Mesothelial cell of epicardium (in vitro differentiated cells): Measurements from ENCODE around the gene SDHAF2. TPM values are rescaled to one million over a fixed set of nuclear protein-coding genes. Genes with fewer than 3 reads are reported as not detected.
"Not testable (repeated sequence)": the region's sequence is repeated elsewhere in the genome, so short reads cannot be mapped to it uniquely, and the experiment has no call there.

ENCODE experiments used
- DNase-seq, 2 experiments: peaks; one replicate each; pipeline ENCODE4 v3.0.0; 2021; ENCODE audit warnings: low spot score in 2 of 2; ENCODE audit not compliant: unreplicated experiment in 2 of 2
- H3K27ac Mint-ChIP-seq: 2 replicates; pipeline ENCODE4 v1.8.0; 2021; ENCODE audit warnings: mixed read lengths
- H3K27me3 Mint-ChIP-seq: 2 replicates; pipeline ENCODE4 v1.8.0; 2021; ENCODE audit warnings: low read depth, mixed read lengths
- H3K36me3 Mint-ChIP-seq: 2 replicates; pipeline ENCODE4 v1.8.0; 2021; ENCODE audit warnings: mixed read lengths
- H3K4me1 Mint-ChIP-seq: 2 replicates; pipeline ENCODE4 v1.8.0; 2021; ENCODE audit warnings: mixed read lengths
- H3K4me3 Mint-ChIP-seq: 2 replicates; pipeline ENCODE4 v1.8.0; 2021; ENCODE audit warnings: mild to moderate bottlenecking, moderate library complexity, mixed read lengths
- H3K9me3 Mint-ChIP-seq: 2 replicates; pipeline ENCODE4 v1.8.0; 2021; ENCODE audit warnings: mixed read lengths
- CTCF ChIP-seq: fragments of 200-600 bp; sonication (generic); IDR thresholded peaks from one replicate; pipeline ENCODE4 v1.5.0; 2021; ENCODE audit warnings: antibody characterized with exemption; ENCODE audit not compliant: unreplicated experiment
- total RNA-seq: library from RNA; stranded (reverse); gene quantifications from 3 replicates; pipeline ENCODE4 v1.2.1, GENCODE V29; 2021

The SDHAF2 gene
- total RNA-seq, 1 donor from 2014 or later = 36.1 TPM

DNA sequence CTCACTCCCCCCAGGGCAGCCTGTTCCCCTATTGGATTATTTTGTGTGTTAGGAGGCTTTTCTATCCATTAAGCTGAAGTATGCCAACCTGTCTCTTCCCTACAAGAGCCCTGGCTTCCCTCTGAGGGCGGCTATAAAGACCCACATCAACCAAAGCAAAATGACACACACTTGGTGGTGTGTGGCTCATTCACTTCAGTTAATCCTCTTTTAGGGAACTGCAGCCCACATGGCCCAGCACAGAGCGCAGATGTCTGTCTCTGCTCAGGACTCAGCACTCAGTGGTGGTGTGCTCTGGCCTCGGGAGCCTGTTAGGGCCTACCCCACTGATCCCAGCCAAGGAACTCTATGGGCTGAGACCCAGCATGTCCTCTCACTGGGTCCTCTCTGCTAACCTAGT, 46.4 kb downstream of the SDHAF2 start:
- Mint-ChIP-seq H3K4me3 (no peak overlapping the region), H3K36me3 (peaks cover 14% of the 10 kb centered on the region)

DNA sequence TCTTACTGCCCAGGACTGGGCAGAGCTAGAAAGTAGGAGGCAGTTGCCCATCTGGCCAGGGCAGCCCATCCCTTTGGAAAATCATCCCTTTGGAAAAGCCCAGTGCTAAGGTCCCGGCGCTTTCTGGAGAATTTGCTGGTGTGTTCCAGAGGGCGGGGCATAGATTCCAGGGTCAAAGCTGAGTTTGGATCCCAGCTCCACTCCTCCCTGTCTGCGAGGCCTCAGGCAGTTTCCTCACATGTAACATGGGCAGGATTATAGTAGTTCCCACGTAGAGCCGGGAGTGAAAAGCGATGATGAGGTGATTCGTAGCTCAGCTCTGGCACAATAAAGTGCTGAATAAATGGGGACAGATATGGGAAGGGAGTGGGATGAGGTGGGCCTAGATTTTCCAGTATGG, 47.2 kb downstream of the SDHAF2 start:
- H3K9me3 Mint-ChIP-seq = peaks cover 5% of the 10 kb centered on the region
- H3K4me3 Mint-ChIP-seq = no peak overlapping the region
- H3K4me1 Mint-ChIP-seq = peaks cover 9% of the 10 kb centered on the region
- no peak for DNase-seq
- no peaks in the 10 kb centered on the region for H3K27me3 Mint-ChIP-seq
- no peak for TF ChIP-seq CTCF
- H3K27ac Mint-ChIP-seq = no peak overlapping the region
- H3K36me3 Mint-ChIP-seq = peaks cover 14% of the 10 kb centered on the region

More for the DNA sequence above, 46.4 kb downstream of the SDHAF2 start:
- Mint-ChIP-seq H3K9me3 (peaks cover 5% of the 10 kb centered on the region), H3K27ac (no peak overlapping the region), H3K27me3 (no peaks in the 10 kb centered on the region), H3K4me1 (peaks cover 8% of the 10 kb centered on the region)
- TF ChIP-seq CTCF = no peak
- no peak for DNase-seq

DNA sequence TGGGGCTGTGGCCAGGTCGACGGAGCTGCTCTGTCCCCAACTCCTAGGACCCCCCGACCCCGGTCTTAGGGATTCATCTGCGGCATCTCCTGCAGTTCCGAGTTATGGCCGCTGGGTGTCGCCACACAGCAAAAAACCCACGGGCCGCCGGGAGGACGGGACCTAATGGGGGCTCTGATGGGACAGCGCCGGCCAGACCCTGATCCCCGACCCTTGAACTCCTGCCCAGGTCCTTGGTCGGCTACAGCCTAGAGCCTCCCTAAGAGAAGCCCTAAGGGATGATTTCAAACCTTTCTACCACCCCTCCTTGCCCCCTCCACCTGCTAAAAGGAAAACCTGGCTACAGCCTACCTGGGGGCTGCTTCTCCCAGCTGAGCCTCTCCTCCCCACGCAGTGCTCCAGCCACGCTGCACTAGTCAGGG, 47.8 kb downstream of the SDHAF2 start:
- peaks cover 9% of the 10 kb centered on the region for H3K4me1 Mint-ChIP-seq
- H3K9me3 Mint-ChIP-seq = peaks cover 5% of the 10 kb centered on the region
- H3K36me3 Mint-ChIP-seq = peaks cover 12% of the 10 kb centered on the region
- H3K27ac Mint-ChIP-seq = no peak overlapping the region
- DNase-seq = peak in 1 of 2 experiments; percentile 79
- H3K4me3 Mint-ChIP-seq = no peak overlapping the region
- no peaks in the 10 kb centered on the region for H3K27me3 Mint-ChIP-seq
- TF ChIP-seq CTCF = peak; percentile 99

DNA sequence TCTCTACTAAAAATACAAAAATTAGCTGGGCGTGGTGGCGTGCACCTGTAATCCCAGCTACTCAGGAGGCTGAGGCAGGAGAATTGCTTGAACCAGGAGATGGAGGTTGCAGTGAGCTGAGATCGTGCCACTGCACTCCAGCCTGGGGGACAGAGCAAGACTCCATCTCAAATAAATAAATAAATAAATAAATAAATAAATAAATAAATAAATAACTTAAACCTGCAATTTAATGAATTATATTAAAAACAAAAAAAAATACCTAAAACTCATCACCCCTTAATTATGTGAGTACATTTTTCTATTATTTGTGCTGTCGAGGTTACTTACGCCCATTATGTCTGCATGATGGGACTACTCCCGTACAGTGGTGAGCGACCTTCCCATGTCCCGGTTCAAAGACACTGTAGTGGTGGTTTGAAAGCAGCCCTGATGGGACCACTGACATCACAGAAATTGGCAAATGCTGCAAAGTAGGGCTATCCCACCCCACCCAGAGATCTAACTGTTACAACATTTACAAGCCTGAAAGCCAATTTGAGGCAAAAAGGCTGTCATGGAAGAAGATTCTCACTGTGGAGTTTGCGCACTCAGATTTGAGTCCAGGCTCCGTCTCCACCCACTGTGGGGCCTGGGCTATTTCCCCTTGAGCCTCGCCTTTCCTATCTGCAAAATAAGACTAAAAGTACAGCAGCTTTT, 49.6 kb downstream of the SDHAF2 start:
- not testable (repeated sequence) for H3K4me3 Mint-ChIP-seq, DNase-seq, H3K36me3 Mint-ChIP-seq, H3K27ac Mint-ChIP-seq, H3K27me3 Mint-ChIP-seq, H3K4me1 Mint-ChIP-seq, H3K9me3 Mint-ChIP-seq

DNA sequence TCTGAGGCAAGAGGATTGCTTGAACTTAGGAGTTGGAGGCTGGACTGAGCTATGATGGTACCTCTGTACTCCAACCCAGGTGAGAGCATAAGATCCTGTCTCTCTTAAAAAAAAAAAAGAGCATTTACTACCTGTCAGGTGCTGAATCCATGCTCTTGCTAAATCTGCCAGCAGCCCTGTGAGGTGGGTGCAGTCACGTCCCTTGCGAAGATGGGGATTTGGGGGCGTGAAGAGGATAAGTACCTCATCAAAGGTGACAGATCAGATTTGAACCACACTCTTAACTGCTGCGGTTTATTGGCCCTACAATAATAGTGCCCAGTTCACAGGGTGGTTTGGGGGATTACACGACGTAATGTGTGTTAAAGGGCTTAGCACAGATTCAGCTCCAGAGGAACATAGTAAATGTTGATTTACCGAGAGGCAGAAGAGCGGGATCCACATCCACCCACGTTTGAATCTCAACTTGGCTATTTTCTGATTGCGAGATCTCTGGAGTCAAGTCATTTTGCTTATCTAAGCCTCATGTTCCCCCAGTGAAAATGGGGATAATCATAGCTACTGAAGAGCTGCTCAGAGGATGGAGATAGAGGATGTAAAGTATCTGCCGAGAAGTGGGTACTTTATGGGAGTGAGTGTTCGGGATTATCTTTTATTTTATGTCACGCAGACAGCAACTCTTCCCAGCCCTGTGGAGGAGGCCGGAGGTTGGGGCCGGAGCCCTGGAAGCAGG, 50.5 kb downstream of the SDHAF2 start:
- Mint-ChIP-seq H3K36me3 (no peaks in the 10 kb centered on the region), H3K4me3 (no peak overlapping the region), H3K27me3 (no peaks in the 10 kb centered on the region), H3K27ac (no peak overlapping the region), H3K9me3 (no peaks in the 10 kb centered on the region), H3K4me1 (peaks cover 9% of the 10 kb centered on the region)
- TF ChIP-seq CTCF = no peak
- no peak for DNase-seq

GRCh38 chr11:61480994-61481335, 51.0 kb downstream of the SDHAF2 start:
- no peaks in the 10 kb centered on the region for H3K36me3 Mint-ChIP-seq
- H3K9me3 Mint-ChIP-seq = no peaks in the 10 kb centered on the region
- no peak overlapping the region for H3K4me3 Mint-ChIP-seq
- peaks cover 9% of the 10 kb centered on the region for H3K4me1 Mint-ChIP-seq
- no peak for DNase-seq
- no peak for TF ChIP-seq CTCF
- no peaks in the 10 kb centered on the region for H3K27me3 Mint-ChIP-seq
- no peak overlapping the region for H3K27ac Mint-ChIP-seq
